ENCODE data around the gene FRY.
A peak's percentile ranks its signal among the peaks of the same experiment; 100 is the strongest.

FRY gene

DNA sequence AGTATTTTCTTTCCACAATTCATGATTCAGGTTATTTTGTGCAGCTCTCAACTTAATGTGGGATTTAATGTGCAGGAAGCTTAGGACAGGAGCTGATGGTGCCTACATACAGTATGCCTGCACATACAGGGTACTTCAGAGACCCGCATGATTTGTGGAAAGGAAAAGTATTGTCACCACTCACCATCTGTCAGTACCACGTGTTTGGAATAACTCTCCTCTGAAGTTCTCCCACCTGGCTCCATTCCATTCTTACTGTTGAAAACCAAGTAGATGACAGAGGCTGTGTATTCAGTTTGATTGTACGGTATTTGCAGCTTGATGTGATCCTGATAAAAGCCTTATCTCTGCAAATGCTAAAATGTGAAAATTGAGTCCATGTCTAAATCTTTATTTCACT, 197.9 kb downstream of the FRY start:
- DNase-seq, result no peak

DNA sequence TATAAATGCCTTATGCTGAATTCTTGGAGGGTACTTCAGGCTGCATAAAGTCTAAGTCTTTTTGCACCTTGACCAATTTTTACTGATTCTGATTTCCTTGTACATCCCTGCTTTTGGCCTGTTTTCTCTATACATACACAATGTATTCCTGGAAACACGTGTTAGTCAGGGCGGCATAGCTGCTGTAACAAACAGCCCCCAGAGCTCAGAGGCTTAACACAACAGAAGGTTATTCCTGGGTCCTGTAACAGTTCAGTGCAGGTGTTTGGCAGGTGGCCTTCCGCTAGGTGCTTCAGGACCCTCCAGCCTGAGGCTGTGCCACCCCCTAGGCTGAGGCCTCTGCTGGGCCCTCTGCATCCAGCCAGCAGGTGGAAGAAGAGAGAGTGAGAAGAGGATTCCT, 200.7 kb downstream of the FRY start:
- no peak for DNase-seq

DNA sequence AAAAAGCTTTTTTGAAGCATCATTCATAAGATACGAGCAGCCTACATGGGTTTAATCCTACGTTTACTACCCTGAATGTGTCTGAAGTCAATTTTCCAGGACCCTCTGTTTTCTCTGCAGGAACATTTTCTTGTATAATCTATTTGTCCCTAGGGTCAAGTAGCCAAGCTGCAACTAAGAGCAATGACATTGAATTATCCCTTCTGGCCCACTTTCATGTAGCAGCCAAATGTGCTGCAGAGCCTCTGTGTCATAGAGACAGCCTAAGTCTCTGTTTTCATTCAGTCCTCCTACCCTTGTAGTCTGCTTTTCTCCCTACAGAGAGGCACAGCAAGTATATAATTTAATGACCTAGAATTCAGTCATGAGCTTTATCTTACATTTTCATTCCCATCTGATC, 201.5 kb downstream of the FRY start:
- DNase-seq, result no peak

DNA sequence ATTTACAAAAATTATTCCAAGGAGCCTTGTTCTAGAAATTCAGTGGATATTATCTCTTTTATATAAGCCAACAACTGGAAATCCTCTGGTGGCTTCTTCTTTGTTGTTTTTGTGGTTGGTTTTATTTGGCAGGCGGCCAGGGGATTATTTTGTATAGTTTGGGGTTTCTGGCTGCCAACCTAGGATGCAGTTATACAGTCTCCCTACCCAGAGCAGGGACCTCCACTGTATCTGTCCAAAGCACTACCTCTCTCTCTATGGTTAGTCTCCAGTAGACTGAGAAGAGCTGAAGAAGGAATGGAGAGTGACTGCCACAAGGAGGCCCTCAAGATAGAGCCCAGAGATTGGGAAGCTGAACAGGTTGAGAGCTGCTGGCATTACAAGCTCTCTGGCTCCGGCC, 203.3 kb downstream of the FRY start:
- no peak for DNase-seq

DNA sequence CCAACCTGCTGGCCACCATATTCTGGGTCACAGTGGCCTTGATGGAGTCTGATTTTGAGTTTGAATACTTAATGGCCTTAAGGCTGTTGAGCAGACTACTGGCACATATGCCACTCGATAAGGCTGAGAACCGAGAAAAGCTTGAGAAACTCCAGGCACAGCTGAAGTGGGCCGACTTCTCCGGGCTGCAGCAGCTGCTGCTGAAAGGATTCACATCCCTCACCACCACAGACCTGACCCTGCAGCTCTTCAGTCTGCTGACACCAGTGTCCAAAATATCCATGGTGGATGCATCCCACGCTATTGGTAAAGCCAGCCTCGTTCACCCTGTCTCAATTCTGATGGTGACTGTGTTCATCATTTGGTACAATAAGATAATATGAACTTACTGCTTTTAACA, 206.1 kb downstream of the FRY start:
- no peak for DNase-seq

DNA sequence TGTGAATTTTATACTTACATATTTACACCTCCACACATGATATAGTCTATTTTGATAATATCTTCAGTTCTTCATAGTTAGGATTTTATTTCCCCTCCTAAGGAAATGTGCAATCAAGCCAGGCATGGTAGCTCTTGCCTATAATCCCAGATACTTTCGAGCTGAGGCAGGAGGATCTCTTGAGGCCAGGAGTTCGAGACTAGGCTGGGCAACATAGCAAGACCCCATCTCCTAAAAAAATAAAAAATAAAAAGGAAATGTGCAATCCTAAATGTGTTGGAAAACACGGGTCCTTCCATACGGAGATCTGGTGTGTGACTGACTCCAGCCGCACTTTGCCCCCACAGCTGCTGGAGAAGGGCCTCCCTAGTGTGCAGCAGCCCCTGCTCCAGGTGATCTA, 212.1 kb downstream of the FRY start:
- no peak for DNase-seq

DNA sequence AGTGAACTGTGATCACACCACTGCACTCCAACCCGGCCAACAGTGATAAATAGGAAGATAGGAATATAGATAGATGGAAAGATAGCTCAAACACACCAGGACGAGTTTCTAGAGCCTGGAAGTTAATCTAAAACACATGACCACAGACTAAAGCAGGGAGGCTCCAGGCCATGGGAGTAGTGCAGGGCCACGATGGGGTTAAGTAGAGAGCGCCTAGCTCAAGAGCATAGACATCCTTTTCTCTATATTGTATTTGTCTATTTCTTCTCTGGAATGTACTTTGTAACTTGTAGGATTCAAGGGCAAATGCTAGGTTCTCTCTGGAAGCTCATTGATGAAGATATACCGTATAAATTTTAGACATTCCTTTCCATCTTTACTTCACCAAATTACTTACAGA, 214.0 kb downstream of the FRY start:
- no peak for DNase-seq

DNA sequence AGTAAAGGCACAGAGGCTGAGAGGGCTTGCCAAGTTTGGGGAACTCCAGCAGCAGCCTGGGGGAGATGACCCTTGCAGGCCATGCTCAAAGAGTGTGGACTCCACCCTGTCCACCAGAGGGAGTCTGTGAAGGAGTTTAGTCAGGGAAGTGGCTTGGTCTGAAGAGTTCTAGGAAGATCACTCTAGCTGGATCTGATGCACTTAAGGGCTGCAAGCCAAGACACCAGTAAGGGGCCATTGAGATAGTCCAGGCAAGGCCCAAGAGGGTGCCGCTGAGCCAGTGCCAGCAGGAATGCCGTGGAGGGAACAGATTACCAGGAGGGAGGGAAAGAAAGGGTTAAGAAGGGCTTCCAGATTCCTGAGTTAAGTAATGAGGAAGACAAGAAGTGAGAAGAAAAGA, 214.9 kb downstream of the FRY start:
- DNase-seq, result peak; percentile 10

DNA sequence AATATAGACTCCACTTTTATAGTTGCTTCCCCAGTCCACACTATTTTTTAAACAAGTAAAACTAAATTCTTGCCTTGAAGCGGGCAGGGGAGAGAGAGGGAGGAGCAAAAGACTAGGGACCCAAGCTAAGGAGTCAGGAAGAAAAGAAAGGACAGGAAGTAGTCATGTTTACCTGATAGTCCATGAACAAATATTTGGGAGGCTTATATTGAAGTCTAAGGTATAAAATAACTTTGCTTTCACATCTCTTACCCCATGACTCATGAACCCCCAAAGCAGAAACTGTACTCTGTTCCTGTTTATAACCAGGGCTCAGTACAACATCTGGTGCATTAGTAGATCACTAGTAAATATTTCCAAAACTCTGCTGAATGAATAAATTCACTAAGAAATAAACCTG, 216.3 kb downstream of the FRY start:
- no peak for DNase-seq

DNA sequence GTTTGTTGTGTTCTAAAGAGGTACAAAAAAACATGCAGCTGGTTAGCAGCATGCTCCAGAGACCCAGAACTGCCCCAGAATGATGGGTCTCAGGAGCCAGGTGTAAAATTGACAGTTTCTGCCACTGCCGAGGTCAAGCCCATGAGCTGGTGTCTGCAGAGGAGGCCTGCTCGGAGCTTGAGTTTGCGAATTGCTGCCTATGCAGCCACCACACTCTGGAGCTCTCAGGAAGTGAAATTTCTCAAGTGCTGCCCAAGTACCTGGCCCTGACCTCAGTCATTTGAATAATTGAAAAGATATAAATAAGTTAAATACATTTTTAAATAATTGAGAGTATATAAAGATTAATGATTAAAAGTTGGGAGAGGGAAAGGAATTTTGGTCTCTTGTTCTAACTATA, 217.2 kb downstream of the FRY start:
- DNase-seq, result no peak

DNA sequence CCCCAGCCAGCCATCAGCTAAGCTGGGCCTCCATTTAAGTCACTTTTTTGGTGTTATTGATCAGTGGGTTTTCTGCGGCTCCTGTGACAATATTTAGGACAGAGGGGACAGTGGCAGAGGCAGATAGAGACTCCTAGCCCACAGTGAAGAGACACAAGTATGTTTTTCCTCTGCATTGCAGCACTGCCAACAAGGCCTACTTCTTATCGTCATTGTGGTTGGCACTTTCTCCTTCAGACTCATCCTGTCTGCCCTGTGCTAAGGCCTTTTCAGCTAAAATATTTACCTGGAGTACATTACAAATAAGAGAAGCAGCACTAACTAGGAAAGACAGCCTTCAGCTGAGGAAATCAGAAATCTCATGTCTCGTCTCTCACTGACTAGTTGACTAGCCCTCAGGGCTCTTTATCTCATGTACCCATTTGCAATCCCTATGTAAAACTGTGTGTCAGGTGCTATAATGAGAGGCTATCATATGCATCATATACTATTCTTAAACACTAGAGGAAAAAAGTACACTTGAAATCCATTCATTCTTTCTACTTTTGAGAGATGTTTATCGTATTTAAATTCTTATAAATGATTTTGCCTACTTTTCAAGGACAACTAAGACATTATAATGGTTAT, 221.4 kb downstream of the FRY start:
- DNase-seq, result no peak

DNA sequence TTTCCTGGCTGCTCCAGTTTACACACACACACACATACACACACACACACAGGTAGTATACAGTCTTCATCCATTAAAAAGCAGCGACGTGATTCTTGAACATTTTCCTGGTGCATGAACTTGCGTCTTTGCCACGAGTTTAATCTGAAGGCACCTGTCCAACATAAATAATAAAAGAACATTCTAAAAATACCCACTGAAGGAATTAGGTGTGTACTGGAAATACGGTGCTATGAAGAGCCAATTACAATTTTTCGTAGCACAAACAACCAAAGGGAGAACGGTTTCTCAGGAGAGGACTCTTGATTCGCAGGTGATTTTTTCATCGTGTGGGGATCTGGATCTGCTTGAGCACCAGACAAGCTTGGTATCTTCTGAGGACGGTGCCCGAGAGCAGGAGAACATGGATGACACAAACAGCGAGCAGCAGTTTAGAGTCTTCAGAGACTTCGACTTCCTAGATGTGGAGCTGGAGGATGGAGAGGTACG, 222.4 kb downstream of the FRY start:
- no peak for DNase-seq

DNA sequence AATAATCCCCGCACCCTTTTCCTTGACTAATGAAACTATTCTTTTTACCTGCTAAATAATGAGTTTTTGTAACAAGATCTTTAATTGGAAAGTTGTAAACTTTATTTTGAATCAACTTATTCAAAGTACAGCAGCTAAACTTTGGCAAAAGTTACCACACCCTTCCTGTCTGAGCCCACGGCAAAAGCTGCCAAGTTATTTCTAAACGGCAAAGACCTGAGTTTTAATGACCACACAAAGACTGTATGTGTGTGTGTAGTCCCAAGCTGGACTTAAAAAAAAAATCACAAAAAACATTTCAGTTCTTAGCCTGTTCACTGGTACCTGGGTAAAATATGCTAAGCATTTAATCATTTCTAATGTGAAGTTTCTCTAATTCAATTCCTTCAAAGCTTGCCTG, 222.8 kb downstream of the FRY start:
- no peak for DNase-seq

DNA sequence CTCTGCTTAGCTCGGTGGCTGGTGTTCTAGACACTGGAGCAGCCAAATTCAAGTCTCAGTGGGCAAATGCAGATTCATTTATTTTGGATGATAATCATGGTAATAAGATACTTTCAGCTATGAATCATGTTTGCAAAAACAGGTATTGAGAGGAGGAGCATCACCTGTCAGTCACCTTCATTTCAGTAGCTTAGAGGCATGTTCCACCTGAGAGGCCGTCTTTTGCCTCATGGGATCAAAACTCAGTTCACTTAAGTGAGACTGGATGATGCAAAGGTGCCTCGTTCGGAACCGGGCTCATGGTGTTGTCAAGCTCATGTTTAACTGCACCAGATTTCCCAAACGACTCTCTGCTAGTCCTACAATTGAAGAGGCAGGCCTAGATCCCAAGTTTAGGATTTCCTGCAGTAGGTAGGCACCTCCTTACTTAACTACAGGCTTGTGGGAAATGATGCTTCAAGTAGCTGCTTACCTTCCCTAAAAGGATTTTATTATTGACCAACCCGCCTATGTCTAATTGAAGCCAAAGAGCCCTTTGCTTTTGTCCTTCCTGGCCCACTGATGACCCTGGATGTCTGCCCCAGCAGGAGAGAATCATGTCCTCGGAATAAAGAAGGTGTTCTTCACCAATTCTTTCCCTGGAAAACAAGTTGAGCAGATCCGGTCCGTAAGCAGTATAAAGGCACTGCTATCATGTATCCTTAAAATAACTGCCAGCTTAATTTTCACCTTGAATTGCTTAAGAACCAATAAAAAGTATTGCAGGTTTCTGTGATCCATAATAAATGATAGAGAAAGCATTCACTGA, 223.5 kb downstream of the FRY start:
- DNase-seq, result no peak

DNA sequence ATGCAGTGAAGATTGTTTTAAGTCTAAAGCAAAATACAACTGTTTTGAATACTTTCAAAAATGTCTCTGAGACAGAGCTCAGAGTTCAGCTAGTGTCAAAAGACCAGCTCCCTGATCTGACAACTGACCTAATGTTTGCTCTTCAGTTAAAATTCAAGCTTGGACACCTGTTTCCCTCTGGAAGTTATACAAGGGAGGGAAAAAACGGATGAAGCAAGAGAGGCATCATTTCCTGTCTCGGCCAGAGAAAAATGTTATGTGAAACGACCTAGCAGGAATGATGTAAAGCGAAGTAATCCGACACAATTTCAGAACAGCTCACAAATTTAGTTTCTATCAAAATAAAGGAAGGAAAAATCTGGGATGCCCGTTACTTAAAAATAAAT, 224.1 kb downstream of the FRY start:
- no peak for DNase-seq

DNA sequence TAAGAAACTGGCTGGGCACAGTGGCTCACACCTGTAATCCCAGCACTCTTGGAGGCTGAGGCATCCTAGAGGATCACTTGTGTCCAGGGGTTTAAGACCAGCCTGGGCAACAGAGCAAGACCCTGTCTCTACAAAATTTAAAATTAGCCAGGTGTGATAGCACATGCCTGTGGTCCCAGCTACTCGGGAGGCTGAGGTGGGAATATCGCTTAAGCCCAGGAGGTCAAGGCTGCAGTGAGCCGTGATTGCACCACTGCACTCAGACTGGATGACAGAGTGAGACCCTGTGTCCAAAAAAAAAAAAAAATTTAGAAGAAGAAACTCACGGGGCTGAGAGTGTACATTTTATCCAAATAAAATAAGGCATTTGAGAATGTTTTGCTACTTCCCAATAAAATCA, 224.7 kb downstream of the FRY start:
- DNase-seq, result no peak

DNA sequence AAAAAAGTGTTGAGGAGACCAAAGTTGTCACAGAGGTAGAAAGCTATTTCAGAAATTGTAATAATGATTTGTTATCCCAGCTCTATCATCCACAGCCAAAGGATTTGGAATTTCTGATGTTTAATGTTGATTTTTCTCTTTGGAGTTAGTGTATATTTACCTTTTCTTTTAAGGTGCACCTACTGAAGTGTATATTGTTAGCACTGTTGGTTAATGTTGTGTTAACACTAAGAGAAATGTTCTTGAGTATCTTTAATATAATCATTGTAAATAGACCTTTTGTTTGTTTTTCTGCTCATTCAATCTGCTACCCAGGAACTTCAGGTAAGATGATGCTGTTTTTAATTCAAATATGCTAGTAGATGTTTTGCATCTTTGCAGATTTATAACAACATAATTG, 226.1 kb downstream of the FRY start:
- no peak for DNase-seq

DNA sequence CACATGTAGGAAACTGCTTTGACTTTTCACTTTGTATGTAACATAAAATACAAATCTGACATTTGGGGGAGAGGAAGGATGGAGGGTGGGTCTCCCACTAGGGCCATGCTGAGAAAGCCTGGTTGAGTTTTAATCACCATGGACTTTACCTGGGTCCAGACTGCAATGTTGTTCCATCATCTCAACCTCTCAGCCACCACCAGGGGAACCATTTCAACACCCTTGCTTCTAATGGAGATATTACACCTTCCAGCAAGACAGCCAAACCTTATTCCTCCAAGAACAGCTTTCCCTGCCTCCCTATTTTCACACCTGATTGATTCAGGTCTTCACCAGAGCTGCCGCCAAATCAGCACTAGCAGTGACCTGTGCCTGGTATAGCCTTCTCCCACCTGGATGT, 227.5 kb downstream of the FRY start:
- DNase-seq, result no peak

DNA sequence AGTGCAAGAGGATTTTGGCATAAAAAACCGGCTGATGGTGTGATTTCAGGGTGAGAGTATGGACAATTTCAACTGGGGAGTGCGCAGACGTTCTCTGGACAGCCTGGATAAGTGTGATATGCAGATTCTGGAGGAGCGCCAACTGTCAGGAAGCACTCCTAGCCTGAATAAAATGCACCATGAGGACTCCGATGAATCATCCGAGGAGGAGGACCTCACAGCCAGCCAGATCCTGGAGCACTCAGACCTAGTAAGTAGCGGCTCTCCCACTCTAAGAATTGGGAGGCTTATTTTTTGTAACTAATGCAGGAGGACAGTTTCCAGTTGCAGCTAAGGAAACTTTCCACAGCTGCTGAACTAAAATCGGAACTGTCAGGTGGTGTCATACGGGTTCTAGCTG, 230.0 kb downstream of the FRY start:
- DNase-seq, result no peak

DNA sequence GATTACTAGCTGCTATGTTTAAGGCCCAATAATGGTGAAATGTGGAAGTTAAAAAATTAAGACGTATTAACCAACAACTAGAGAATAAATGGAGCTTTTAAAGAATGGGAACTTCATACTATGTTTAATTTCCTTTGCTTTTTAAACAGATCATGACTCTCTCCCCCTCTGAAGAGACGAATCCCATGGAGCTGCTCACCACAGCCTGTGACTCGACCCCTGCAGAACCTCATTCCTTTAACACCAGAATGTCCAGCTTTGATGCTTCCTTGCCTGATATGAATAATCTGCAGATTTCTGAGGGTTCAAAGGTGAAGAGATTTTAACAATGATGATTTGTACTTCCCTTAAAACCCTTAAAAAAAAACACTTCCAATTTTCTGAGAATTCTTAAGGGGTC, 230.6 kb downstream of the FRY start:
- no peak for DNase-seq

DNA sequence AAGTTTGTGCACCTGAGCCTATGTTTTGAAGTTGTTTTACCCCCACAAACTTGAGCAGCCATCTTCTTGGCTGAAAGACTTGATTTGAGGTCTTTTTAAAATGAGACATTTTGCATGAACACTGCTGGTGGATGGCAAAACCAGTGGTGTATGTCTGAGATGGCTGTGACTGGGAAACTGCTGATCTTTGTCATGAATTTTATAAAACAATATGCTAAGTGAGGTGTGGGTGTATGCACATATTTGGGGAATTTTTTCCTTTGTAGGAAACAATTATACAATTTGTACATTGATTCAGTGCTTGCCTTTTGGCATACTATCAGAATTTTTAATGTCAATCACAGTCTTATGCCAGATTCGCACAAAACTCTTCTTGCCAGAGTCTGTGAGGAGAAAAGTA, 231.0 kb downstream of the FRY start:
- DNase-seq, result no peak

DNA sequence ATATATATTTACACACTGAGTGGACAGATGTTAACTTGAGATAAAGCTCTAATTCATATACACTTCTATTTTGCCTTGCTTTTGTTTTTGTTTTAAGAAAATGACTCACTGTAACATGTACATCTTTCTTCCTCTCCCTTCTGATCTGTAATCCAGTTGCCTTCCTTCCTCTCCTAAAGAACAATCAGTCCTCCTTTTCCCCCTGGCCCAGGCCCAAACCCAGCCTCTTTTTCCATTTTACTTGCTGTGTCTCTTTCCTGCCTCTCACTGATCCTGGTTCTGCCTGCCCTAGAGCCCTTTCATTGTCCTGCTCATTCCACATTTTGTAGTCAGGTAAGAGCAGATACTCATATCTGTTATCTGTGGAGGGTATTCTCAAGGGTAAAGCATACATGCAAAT, 232.8 kb downstream of the FRY start:
- DNase-seq, result no peak

DNA sequence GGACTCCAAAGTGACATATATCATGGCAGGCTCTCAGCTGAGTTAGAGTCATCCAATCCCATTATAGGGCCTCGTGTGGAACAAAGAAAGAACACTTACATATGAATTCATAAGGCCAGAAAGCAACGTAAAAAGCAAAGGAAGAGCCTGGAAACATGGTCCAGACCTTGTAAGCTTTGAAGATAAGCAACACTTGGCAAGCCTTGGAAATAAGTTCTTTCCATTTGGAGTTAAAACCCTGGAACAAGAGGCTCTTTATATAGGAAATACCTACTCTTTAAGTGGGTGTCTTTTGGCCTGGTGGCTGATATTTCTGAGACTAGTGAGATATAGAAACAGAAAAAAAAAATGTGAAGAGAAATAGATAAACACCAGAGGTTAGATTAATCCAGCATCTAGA, 234.2 kb downstream of the FRY start:
- DNase-seq, result no peak

DNA sequence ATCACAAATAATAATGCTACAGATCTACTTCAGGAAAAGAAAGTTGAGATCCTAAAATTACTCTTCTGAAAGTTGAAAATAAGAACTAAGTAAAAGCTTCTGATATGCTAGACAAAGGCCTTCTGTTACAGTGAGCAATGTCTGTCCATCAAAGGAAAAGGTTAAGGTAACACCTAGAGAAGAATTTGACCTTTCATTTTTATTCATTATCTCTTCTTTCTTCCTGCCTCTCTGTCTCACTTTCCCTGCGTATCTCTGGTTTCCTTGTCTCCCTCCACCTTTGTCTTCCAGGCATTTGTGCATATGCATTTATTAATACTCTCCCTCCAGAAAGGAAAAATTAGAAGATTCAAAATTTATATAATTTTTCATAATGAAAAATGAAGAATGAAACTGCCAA, 234.6 kb downstream of the FRY start:
- DNase-seq, result no peak

DNA sequence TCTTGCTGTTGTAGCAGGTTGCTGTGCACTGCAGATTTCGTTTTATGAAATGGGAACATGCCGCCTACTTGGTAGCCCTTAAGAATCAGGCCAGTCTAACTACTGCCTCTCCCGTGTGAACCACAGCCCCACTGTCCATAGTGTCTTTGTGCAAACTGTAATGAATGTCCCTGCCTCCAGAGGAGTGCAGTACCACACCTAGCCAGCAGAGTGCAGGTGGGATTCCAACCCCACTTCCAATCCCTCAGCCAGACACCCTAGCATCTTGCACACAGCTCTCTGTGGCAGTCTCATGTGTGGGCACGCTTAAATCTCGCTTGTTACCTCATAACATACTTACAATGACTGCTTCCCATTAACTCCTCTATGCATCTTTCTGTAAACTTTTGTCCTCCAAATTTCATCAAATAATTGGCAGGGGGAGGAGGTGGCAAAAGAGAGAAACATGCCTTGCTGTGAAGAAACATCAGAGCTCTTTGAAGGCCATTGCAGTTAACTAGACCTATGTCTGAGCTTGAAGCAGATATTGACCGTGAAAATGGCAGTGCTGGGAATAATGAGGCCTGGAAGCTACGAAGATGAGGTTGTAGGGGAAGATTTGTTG, 236.4 kb downstream of the FRY start:
- DNase-seq, result peak; percentile 55

Data from stimulated activated CD4-positive, alpha-beta T cell treated with anti-CD3 and anti-CD28 coated beads, Interleukin-12 subunit alpha, Interleukin-12 subunit beta, amount 100 ng/mL, for 4 hours (primary cell).